K562 (cell line): ENCODE results near the gene ANO10. TPM values are rescaled to one million over a fixed set of nuclear protein-coding genes. Genes with fewer than 3 reads are reported as not detected.

Experiments
- CBX1 ChIP-seq: sonication (generic); IDR thresholded peaks from 2 replicates; pipeline ENCODE4 v1.6.1; 2016; ENCODE audit warnings: antibody characterized with exemption, low read depth, mild to moderate bottlenecking
- FOXM1 ChIP-seq, 2 experiments: fragments of 450-650 bp in 1 of 2; sonication (generic) in 1 of 2; formaldehyde crosslinking in 1 of 2; IDR thresholded peaks; 2 replicates each; pipeline versions ENCODE4 v1.6.1 to v1.9.0; 2017 to 2022; ENCODE audit warnings: low read depth in 2 of 2, mild to moderate bottlenecking in 2 of 2, missing genetic modification reagents in 1 of 2, moderate library complexity in 1 of 2
- HEY1 ChIP-seq: fragments of 250-450 bp; sonication (Bioruptor Pico); IDR thresholded peaks from 2 replicates; pipeline ENCODE4 v1.5.0; 2020; ENCODE audit warnings: mild to moderate bottlenecking, moderate library complexity, borderline replicate concordance
- HNRNPH1 ChIP-seq: fragments of 200-400 bp; formaldehyde crosslinking; optimal IDR thresholded peaks from 2 replicates; pipeline ENCODE3; 2017; ENCODE audit warnings: low read depth, mild to moderate bottlenecking, low read length, moderate library complexity
- KLF13 ChIP-seq: fragments of 450-650 bp; IDR thresholded peaks from 2 replicates; pipeline ENCODE4 v1.6.1; 2016; ENCODE audit warnings: missing genetic modification characterization, low read depth, mild to moderate bottlenecking, missing compliant biosample characterization, moderate library complexity, borderline replicate concordance
- NKRF ChIP-seq: fragments of 450-650 bp; IDR thresholded peaks from 2 replicates; pipeline ENCODE4 v1.6.1; 2016; ENCODE audit warnings: borderline replicate concordance
- NR2F6 ChIP-seq: fragments of 450-650 bp; formaldehyde crosslinking; IDR thresholded peaks from 2 replicates; pipeline ENCODE4 v1.4.0; 2020; ENCODE audit warnings: mild to moderate bottlenecking
- NUFIP1 ChIP-seq: fragments of 450-650 bp; IDR thresholded peaks from 2 replicates; pipeline ENCODE4 v1.6.1; 2018; ENCODE audit not compliant: partially characterized antibody
- REST ChIP-seq, 2 experiments: fragments of 450-650 bp; formaldehyde crosslinking in 1 of 2; IDR thresholded peaks; 2 replicates each; pipeline versions ENCODE4 v1.4.0 to v1.6.1; 2014 to 2020; ENCODE audit warnings: mild to moderate bottlenecking in 2 of 2, borderline replicate concordance in 1 of 2, low read depth in 1 of 2
- SLC30A9 ChIP-seq: fragments of 250-450 bp; sonication (Bioruptor Pico); IDR thresholded peaks from 2 replicates; pipeline ENCODE4 v1.8.0; 2022; ENCODE audit warnings: mild to moderate bottlenecking, moderate library complexity
- TAF9B ChIP-seq: fragments of 450-650 bp; IDR thresholded peaks from 2 replicates; pipeline ENCODE4 v1.6.1; 2018; ENCODE audit warnings: mild to moderate bottlenecking; ENCODE audit not compliant: partially characterized antibody
- TCF15 ChIP-seq: fragments of 250-450 bp; sonication (Bioruptor Pico); IDR thresholded peaks from 2 replicates; pipeline ENCODE4 v1.8.0; 2022; ENCODE audit warnings: moderate library complexity, mild to moderate bottlenecking, inconsistent platforms
- ZFP1 ChIP-seq: fragments of 450-650 bp; formaldehyde crosslinking; IDR thresholded peaks from 2 replicates; pipeline ENCODE4 v1.4.0; 2020; ENCODE audit warnings: mild to moderate bottlenecking, mixed read lengths
- ZNF212 ChIP-seq: fragments of 450-650 bp; formaldehyde crosslinking; IDR thresholded peaks from 2 replicates; pipeline ENCODE4 v1.4.0; 2020; ENCODE audit warnings: mild to moderate bottlenecking
- ZNF239 ChIP-seq: fragments of 250-450 bp; sonication (Bioruptor Pico); IDR thresholded peaks from 2 replicates; pipeline ENCODE4 v1.4.0; 2020; ENCODE audit warnings: mild to moderate bottlenecking
- ZNF324 ChIP-seq: fragments of 250-450 bp; sonication (Bioruptor Pico); IDR thresholded peaks from 2 replicates; pipeline ENCODE4 v1.4.0; 2020; ENCODE audit warnings: mild to moderate bottlenecking
- ZNF589 ChIP-seq: fragments of 200-800 bp; sonication (Bioruptor generic); IDR thresholded peaks from 2 replicates; pipeline ENCODE4 v1.6.1; 2016; ENCODE audit warnings: low read depth, missing genetic modification characterization, missing compliant biosample characterization
- ZNF766 ChIP-seq: fragments of 200-800 bp; sonication (Bioruptor generic); conservative IDR thresholded peaks from 2 replicates; pipeline ENCODE4 v1.6.1; 2016; ENCODE audit warnings: missing genetic modification characterization, missing compliant biosample characterization
- ZNF79 ChIP-seq: fragments of 250-450 bp; sonication (Bioruptor Pico); IDR thresholded peaks from 2 replicates; pipeline ENCODE4 v1.4.0; 2020; ENCODE audit warnings: low read depth, mild to moderate bottlenecking, moderate library complexity
- polyA plus RNA-seq, 8 experiments: library from polyadenylated mRNA; depleted of rRNA in 4 of 8; stranded (reverse) in 5 of 8; unstranded in 3 of 8; fragments of >200 nt; fragmentation: Nextera tagmentation in 2 of 8; fragmentation: Illumina TruSeq in 1 of 8; extraction: Ambion mirVana in 2 of 8; extraction: Trizol in 1 of 8; gene quantifications; 2 replicates each; pipeline versions ENCODE4 v1.2.1 to v1.2.3, GENCODE V29; 2011 to 2014; ENCODE audit warnings: inconsistent platforms in 1 of 8, missing spikeins in 1 of 8
- total RNA-seq, 7 experiments: library from RNA; depleted of rRNA in 6 of 7; stranded (reverse); fragments of >200 nt in 6 of 7; fragmentation: Illumina TruSeq in 2 of 7; extraction: Trizol in 2 of 7; gene quantifications; 2 replicates each; pipeline versions ENCODE4 v1.2.1 to v1.2.3, GENCODE V29; 2011 to 2021; ENCODE audit warnings: low replicate concordance in 1 of 7

ANO10 gene
- total and polyA plus RNA-seq, 9 of the 15 experiments (the other 6 are each of a cell fraction or from before 2014, with no cell fraction given) = 6.4 to 46.0 (median 32.3) TPM

GRCh38 chr3:43632269-43632733 is 10.5 kb upstream of the ANO10 start (continued):
- TF ChIP-seq ZNF212 (CRISPR knock-in tag) (no peak), SLC30A9 (CRISPR knock-in tag) (no peak), ZNF239 (no peak), REST (IDR thresholded peaks at IDR 0.05; ENCODE audit: borderline replicate concordance) (no peak), REST (CRISPR knock-in tag; IDR thresholded peaks at IDR 0.05; ENCODE audit: low read depth) (no peak), CBX1 (no peak), HEY1 (CRISPR knock-in tag) (no peak), FOXM1 (IDR thresholded peaks at IDR 0.05; ENCODE audit: low read depth) (no peak), FOXM1 (CRISPR knock-in tag; IDR thresholded peaks at IDR 0.05; ENCODE audit: low read depth) (no peak), TAF9B (no peak), TCF15 (CRISPR knock-in tag) (no peak), KLF13 (tag) (no peak), ZNF589 (CRISPR knock-in tag) (0 out of 2 replicates have a peak, but pooled peaks have one; percentile 27), ZNF766 (CRISPR knock-in tag) (no peak), ZFP1 (no peak), ZNF324 (CRISPR knock-in tag) (no peak), NUFIP1 (no peak), ZNF79 (no peak), NR2F6 (CRISPR knock-in tag) (no peak), NKRF (no peak), HNRNPH1 (no peak)
